HS-5 (cell line): ENCODE results near the gene PRKG2.
A peak's percentile ranks its signal among the peaks of the same experiment; 100 is the strongest.

Experiments used
- DNase-seq: peaks from one replicate; pipeline ENCODE4 v3.0.0-alpha.2; 2012; ENCODE audit warnings: low read depth

The PRKG2 gene

GRCh38 chr4:81217779-81218178 is 2.8 kb upstream of the PRKG2 start:
- DNase-seq, result no peak

- DNase-seq, result no peak
Observed at GRCh38 chr4:81215931-81216330, 909 bp upstream of the PRKG2 start.

DNA sequence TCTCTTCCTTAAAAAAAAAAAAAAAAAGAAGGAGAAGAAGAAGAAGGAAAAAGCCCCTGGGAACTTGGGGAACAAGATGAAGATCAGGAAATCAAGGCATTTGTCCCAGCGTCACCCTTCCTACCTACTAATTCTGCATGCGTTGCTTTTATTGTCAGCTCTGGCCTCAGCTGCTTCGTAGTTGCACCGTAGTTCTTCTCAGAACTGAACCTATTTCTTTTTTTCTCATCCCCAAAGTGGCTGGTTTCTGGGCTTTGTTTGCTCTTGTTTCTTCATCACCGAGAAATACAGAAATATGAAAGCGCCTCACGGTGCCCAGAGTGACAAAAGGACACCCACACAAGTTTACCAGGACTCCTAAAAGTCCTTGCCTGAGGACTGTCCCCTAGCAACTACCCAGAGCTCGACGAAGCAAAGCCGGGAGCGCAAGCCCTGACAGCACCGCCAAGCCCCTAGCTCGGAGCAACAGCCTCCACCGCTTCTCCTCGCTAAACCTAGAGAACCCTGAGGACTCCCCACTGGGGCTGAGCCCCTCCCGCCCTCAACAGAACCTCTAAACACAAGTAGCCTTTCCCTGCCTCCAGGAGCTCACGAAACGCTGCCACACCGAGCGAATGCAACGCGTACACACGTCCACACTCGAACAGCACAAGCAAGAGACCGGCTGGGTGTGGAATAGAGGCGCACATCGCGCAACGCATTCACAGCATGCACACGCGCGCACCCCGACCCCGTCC is 710 bp downstream of the PRKG2 start:
- DNase-seq, result no peak

GRCh38 chr4:81213671-81214070 is 1.4 kb downstream of the PRKG2 start:
- no peak for DNase-seq

DNA sequence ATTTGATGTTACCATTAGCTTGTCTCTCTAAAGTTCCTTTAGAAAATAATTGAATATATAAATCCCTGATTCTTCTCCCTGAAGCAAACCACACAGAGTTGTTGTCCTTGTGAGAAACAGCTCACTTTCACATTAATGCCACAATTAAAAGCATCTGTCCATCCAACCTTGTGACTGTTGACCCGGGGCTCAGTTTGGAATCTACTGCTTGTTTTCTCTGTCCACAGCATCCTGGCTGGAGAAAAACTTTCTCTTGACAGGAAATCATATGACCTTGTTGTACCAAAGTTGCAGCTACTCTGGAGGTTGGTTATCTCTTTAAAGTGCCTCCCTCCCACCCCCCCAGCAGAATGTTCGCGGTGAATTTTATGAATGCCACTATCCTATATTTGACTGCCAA is 3.1 kb downstream of the PRKG2 start:
- DNase-seq, result no peak

GRCh38 chr4:81207828-81208227 is 7.2 kb downstream of the PRKG2 start:
- DNase-seq, result peak; percentile 86

GRCh38 chr4:81205302-81205701 is 9.7 kb downstream of the PRKG2 start:
- no peak for DNase-seq

- no peak for DNase-seq
Observed at GRCh38 chr4:81204571-81204970, 10.5 kb downstream of the PRKG2 start.

DNA sequence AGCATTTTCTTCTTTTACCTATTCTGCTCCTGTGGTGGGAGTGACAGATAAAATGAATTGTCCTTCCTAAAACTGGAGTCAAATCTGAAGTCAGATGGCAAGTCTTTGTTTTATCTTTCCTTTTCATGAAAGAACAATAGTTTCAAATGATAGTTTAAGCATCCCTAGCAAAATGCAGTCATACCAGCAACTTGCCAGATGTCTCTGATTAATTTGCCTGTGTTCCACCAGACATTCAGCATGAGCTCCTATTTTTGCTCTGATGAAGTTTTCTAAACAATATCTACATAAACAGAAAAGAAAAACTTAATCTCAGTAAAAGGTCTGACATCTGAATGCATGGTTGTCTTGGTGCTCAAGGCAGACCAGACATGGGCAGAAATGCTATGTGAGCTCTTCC is 15.2 kb downstream of the PRKG2 start:
- no peak for DNase-seq

- no peak for DNase-seq
Observed at GRCh38 chr4:81198609-81199008, 16.4 kb downstream of the PRKG2 start.

- DNase-seq, result no peak
Observed at GRCh38 chr4:81197864-81198524, 17.0 kb downstream of the PRKG2 start.

- no peak for DNase-seq
Observed at GRCh38 chr4:81196126-81196650, 18.8 kb downstream of the PRKG2 start.

GRCh38 chr4:81195475-81195874 is 19.5 kb downstream of the PRKG2 start:
- DNase-seq, result no peak

DNA sequence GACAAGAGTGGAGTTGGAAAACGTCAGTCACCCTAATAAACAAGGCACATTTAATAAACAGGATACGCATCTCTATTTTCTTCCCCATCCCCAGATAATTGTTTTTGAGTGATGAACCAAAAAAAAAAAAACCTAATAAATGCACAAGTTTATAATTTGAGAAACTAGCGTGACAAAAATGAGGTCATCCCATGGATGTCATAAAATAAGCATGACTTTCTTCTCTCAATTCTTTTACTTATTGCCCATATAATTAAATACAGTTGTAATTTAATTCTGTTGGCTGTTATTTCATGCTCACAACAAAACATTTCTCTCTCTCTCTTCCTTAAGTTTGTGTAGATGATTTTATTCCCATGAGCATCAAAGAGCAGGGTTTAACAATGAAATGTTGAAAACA is 20.7 kb downstream of the PRKG2 start:
- no peak for DNase-seq

DNA sequence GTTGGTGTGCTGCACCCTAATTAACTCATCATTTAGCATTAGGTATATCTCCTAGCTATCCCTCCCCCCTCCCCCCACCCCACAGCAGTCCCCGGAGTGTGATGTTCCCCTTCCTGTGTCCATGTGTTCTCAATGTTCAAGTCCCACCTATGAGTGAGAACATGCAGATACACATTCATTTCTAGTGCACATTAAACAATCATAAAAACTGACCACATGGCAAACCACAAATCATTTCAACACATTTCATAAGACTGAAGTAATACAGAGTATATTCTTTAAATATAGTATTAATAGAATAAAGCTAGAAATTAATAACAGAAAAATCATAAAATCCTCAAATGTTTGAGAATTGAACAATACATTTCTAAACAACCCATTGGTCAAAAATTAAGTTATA is 34.1 kb downstream of the PRKG2 start:
- no peak for DNase-seq

DNA sequence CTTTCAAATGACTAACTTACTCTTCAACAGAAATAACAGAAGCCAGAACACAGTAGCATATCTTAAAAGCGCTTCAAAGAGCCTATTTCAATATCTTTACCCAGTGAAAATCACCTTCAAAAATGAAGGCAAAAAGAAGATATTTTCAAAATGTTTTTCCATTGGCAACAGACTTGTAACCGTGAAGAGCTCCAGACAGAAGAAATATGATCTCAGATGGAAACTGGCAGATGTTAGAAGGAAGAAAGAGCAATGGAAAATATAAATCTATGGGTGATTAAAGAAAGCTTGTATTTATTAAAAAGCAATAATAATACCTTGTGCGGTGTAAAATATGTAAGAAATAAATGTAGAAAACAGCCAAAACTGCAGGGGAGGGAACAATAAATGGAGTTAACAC is 35.7 kb downstream of the PRKG2 start:
- DNase-seq, result no peak

DNA sequence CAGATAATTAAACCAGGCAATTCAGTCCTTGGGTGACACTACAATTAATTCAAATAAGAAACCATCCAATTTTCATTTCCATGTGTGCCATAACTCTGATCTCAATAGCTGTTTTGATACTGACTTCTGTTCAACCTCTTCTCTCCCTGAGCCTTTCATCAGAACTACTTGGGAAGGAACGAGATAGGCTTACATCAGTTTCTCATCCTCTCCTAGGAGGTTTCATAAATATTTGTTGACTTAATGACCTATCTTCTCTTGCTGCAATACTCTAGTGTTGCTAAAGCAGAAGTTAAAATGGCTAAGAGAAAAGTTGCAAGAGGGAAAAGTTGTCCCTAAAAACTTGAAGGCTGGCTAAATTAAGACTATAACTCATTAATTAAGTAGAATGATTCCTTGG is 41.8 kb downstream of the PRKG2 start:
- no peak for DNase-seq

- peak; percentile 13 for DNase-seq
Observed at GRCh38 chr4:81166458-81167160, 48.4 kb downstream of the PRKG2 start.

- DNase-seq, result no peak
Observed at GRCh38 chr4:81165861-81166430, 49.1 kb downstream of the PRKG2 start.

GRCh38 chr4:81164623-81165416 is 50.2 kb downstream of the PRKG2 start:
- peak; percentile 73 for DNase-seq

GRCh38 chr4:81164126-81164525 is 50.9 kb downstream of the PRKG2 start:
- DNase-seq, result no peak
